Head of caudate nucleus (tissue), 42 donors: Measurements from ENCODE around the gene GALNT14.

Experiments used
- DNase-seq, 42 donors: peaks; one replicate each; pipeline versions ENCODE4 v3.0.0 to v3.0.0-alpha.2; 2020 to 2021; ENCODE audit warnings: mixed read lengths in 7 of 42
- intact Hi-C: fragments of 100-400 bp; cut with DNase I; formaldehyde crosslinking; loops from one replicate; pipeline ENCODE4 v1.15.0; 2022

GALNT14 gene

DNA sequence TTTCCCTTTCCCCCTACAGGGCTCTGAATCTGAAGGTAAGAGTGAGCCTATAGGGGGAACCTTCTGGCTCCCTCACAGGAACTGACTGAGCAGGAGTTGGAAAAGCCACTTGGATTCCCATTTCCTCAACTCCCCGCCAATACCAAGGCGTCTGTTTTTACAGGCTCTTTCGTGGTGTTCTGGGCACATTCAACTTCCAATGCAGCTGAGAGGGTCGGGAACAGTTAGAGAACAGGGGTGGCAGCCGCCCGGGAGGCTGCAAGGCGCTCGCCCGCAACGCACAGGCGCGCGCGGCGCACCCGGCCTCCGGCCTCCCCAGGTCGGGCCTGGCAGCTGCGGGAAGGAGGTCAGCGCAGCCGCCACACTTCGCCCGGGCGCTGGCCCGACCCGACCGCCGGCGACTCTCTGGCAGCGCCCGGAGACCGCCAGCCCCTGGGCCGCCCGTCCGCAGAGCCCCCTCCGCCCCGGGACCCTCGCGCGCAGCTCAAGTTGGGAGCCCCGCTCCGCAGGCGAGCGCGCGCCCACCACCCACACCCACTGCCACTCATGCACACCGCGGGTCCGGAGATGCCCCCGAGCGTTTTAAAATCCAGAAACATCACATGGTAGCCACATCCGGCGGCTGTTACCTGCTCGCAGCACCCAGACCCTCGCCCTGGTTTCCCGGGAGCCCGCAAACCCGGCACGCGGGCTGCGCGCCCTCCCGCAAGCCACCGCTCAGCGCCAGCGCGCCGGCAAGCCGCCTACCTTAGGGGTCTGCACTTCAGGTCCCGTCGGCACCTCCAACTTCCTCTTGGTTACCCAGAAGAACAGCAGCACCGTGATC is 816 bp downstream of the GALNT14 start:
- peak in 6 of 42 donors; percentile 5 to 32 (median 8) for DNase-seq
- intact Hi-C loops: no loop called here

DNA sequence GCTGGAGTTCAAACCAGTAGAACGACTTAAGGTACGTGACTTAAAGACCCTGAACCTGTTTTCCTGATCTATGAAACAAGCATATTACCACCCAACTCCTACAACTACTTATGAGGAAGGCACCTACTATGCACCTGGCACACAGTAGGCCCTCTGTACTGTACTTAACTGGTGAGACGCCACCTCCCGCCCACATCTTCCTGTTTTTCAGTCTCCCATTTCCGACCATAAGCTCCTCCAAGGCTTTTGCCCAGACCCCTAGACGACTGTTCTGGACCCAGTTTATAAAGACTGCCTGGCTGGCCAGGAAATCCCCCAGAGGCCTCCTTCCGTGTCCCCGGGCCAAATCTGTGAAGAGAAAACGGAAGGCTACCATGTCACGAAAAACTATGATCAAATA is 1.5 kb downstream of the GALNT14 start:
- DNase-seq: peak in 1 of 42 donors; percentile 5
- intact Hi-C loops: no loop called here

- DNase-seq: no peak
- intact Hi-C loops: no loop called here
Observed at GRCh38 chr2:31136000-31136399, 2.2 kb downstream of the GALNT14 start.

- intact Hi-C loops: no loop called here
- peak in 1 of 42 donors; percentile 9 for DNase-seq
Observed at GRCh38 chr2:31134480-31134879, 3.8 kb downstream of the GALNT14 start.

DNA sequence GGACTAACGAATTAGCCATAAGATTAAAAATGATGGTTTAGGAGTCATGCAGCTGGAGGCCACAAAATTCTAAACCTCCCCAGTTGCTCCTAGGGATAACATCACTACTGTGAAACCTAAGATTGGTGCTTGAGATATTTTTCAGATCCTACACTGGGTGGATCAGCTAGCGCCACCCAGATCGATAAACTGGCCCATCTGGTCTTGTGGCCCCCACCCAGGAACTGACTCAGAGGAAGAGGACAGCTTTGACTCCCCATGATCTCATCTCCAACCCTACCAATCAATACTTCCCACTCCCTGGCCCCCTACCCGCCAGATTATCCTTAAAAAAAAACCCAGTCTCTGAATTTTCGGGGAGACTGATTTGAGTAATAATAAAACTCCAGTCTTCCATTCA is 5.5 kb downstream of the GALNT14 start:
- intact Hi-C loops: no loop called here
- DNase-seq: no peak

GRCh38 chr2:31131871-31132270 is 6.4 kb downstream of the GALNT14 start:
- intact Hi-C loops: no loop called here
- DNase-seq: no peak

DNA sequence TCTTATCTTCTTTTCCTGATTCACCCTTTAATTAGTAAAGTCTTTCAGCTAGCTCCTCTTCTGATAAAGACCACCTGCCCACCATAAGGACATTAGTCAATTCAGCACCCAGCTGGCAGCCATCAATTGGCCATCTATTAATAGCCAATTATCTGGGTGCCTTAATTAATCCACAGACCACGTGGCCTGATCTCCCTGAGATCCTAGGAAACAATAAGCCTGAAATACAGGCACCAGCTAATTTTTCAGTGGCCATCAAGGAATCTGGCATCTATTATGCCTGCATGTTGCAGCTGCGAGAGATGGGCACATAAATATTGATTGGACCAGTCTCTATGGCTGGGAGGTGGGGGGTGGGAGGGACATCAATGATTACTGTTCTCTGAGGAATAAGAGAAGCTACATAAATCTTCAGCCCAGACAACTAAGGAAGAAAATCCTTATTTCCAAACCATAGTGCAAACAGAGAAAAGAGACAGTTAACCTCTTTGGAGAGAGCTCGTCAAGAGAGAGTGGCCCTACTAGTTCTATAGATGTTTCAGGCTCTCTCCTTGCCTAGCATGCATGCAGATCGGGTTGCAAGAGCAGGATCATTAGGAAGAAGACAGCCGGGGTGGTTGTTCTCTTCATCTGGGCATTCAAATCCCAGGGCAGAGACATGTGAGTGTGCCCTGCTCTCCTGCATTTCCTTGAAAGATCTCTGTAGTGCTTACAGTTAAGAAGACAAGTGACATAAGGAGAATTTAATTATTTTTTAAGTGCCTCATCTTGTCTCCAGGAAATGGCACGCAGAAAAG is 8.7 kb downstream of the GALNT14 start:
- intact Hi-C loops: no loop called here
- no peak for DNase-seq

- DNase-seq: no peak
- intact Hi-C loops: no loop called here
Observed at GRCh38 chr2:31127931-31128330, 10.3 kb downstream of the GALNT14 start.

DNA sequence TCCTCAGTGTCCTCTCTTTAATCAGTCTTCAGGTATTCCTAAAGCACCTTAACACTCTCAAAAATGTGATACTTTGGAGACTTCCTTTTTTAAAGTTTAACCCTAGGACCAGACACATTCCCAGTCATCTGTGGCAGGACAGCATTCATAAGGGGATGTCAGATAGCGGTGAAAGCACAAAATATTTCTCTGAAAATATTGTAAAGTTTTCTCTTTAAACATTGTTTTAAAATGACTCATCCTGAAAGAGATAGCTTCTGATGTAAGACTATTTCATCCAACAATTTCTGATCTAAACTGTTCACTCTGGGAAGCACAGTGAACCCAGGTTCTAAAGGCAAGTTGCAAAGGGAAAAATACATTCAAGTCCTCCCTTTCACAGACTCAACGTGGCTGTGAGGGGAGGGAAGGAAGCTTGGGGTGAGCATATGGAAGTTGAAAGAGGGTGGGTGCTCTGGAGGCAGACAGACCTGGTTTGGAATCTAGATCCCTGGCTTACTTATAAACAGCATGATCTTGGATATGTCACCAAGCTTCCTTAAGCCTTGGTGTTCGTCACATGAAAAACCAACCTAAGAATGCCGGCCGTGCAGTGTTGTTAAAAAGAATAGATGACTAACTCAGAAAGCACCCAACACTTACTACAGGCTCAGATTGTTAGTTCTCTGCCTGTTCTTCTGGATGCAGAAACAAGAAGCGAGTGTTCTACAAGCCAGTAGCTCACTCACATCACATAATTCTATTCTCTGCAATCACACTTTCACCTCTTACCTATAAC is 12.1 kb downstream of the GALNT14 start:
- no peak for DNase-seq
- intact Hi-C loops: no loop called here

DNA sequence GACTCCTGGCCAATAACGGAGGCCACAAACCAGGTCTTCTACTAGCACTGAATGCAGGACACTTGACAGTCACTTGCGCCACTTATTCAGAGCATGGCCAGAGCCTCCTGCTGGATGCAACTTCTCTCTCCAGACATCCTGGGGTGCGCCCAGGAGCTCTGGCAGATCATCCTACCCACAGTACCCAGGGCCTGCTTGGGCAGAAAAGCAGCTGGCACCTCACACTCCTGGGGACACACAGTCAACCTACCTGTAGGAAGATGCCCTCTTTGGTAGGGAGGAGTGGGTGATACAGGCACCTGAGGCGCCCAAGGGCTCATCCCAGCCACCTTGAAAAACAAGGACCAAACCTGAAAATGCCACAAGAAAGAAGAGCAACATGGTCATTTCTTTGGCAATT is 13.3 kb downstream of the GALNT14 start:
- no peak for DNase-seq
- intact Hi-C loops: no loop called here

DNA sequence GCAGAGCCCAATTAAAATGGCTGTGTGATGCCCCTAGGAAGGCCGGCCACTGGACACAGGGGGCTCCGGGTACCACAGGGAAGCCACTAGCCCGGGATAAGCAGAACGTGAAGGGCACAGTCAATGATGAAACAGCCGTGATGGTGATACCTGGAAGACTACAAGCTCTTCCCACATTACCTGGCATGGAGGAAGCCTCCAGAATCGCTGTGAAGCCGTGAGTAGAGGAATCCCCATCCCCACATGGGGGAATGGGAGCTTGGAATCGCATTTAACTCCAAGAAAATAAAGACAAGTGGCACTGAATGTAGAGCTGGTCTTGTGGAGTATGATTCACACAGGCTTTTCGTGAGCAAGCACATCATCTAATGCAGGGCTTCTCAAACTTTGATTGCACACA is 16.1 kb downstream of the GALNT14 start:
- intact Hi-C loops: no loop called here
- no peak for DNase-seq

DNA sequence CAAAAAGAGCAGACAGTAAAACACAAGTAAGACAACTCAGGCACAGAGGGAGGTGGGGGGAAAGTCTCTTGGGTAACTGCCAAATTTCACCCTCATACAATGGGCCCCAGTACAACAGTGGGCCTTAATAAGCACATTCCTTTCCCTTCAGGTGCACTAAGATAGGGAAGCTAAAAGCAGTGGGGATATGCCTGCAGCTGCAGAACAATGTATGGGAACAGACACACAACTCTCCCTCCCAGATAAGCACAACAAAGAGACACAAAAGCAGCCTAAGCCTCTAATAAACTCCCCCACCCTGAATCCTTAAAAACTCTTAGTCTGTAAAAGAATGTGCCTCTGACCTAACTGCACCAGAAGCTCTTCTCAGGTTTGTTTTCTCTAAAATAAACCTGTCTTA is 24.5 kb downstream of the GALNT14 start:
- no peak for DNase-seq
- intact Hi-C loops: no loop called here

GRCh38 chr2:31112544-31112943 is 25.7 kb downstream of the GALNT14 start:
- intact Hi-C loops: no loop called here
- no peak for DNase-seq

GRCh38 chr2:31110998-31111397 is 27.2 kb downstream of the GALNT14 start:
- intact Hi-C loops: no loop called here
- DNase-seq: no peak

DNA sequence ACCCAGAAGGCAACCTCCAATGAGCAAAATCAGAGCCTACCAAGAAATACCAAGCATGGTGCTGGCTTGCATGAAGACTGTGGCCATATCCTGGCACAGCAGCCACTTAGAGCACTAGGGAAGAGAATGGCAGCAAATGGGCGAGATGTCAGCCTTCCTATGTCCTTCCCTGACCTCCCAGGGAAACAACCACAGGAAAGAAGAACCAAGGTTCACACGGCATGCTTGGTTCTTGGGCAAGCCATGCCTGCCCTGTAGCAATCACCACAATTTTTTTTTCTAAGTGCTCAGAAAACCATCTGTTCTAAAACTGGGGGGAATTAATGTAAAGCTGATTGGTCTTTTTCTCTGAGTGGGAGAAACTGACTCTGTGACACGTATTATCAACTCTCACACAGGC is 27.8 kb downstream of the GALNT14 start:
- intact Hi-C loops: no loop called here
- no peak for DNase-seq

DNA sequence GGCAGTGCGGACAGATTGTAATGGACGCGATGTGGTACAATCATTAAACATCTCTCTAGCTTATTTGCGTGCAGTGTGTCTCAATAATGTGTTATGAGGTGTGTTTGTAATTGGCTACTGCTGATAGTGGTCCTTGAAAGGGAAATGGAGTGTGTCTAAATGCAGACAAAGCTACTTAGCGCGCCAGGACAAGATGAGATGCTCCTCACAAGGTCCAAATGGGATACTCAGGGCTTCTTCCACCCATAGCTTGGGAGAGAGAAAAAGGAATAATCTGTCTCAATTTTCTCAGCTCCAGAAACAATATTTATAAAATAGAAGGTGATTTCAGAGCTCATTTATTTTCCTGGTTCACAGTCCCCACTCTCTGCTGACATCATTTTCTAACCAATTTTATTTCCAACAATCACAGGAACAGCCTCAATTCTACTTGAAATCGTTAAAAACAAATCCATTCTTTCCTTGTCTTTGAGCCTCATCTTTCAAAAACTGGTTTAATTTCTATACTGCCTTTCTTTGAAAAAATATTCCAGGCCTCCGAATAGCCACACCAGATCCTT is 28.5 kb downstream of the GALNT14 start:
- DNase-seq: no peak
- intact Hi-C loops: no loop called here

DNA sequence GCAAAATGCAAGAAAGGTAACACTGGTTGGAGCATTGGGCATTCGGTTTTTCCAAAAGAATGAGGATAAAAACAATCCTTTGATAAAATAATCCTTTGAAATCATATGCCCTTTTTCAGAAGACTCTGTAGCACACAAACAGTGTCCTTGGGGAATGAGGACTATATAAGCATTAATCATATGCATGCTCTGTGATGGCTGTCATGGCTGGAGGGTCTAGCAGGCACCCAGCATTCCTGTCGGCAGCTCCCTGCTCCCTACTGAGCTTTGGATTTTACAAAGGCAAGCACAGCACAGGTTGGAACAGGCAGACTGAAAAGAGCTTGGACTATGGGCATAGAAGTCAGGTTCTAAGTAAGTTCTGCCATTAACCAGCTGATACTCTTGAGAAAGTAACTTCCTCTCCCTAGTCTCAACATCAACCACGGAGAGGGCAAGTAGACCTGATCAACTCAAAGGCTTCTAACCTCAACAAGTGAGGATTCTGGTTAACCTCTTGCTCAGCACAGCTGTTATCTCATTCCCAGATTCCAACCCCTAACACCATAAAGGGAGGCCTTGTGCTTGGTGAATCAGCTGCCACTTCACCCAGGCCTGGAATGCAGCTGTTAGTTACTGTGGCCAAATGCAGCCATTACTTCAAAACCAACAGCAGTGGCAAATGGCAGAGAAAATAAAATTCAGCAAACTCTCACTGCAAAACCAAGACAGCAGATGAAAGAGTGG is 29.5 kb downstream of the GALNT14 start:
- DNase-seq: peak in 6 of 42 donors; percentile 5 to 29 (median 8)
- intact Hi-C loops: no loop called here

DNA sequence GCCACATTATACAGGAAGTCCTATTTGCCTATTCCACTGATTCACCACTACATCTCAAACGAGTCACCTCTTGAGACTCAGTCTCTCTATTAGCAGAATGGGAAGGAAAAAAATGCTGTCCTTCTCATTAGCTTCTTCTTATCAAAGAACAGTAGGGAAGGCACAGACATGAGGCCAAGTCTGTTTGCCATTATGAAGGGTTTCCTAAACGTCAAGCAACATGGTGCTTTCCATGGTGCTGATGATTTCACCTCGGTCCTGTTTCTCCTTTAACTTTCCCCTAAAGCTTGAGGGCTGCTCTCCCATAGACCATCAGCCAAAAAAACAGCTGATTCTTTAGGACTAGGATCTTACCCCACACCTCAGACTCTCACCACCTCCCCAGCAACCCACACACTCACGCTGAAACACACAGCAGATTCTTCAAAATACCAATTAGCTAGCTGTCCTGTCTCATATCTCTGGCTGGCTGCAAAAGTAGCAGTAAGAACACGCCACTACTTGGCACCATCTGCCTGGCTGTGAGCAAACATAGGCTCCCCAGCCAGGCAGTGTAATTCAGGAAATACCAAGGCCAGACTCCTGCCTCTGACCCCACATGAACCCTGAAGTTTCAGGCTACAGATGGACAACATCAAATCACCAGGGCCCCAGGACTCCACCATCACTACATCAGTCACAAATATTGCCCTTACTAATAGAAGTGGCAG is 30.5 kb downstream of the GALNT14 start:
- intact Hi-C loops: no loop called here
- no peak for DNase-seq
